ENCODE measurements around the gene DMKN.

The DMKN gene

GRCh38 chr19:35554076-35554475, 40.6 kb upstream of the DMKN start:
- no peak overlapping the region for H3K9ac ChIP-seq (ENCODE audit: insufficient read length, low read depth)
- no peak for TF ChIP-seq SUZ12 (IDR thresholded peaks at IDR 0.05; ENCODE audit: extremely low read depth, insufficient read depth, insufficient read length)
- TF ChIP-seq YY1 (IDR thresholded peaks at IDR 0.05; ENCODE audit: insufficient read depth, insufficient read length) = no peak
- no peak for TF ChIP-seq ZNF274 (IDR thresholded peaks at IDR 0.05; ENCODE audit: low read depth, low read length)
- peaks cover 22% of the 10 kb centered on the region for H3K36me3 ChIP-seq (ENCODE audit: insufficient read depth, insufficient read length, low read length)
- H3K4me3 ChIP-seq (ENCODE audit: insufficient read length, low read depth) = no peak overlapping the region
- no peak for DNase-seq (ENCODE audit: low read depth, low spot score)
- H3K4me1 ChIP-seq (ENCODE audit: insufficient read depth, insufficient read length) = peaks cover 15% of the 10 kb centered on the region
- H3K9me3 ChIP-seq (ENCODE audit: insufficient read depth, low read length) = no peaks in the 10 kb centered on the region
- H3K27me3 ChIP-seq (ENCODE audit: insufficient read depth, insufficient read length) = peaks cover 13% of the 10 kb centered on the region

- no peak for TF ChIP-seq ZNF274 (IDR thresholded peaks at IDR 0.05; ENCODE audit: low read depth, low read length)
- TF ChIP-seq YY1 (IDR thresholded peaks at IDR 0.05; ENCODE audit: insufficient read depth, insufficient read length) = no peak
- TF ChIP-seq SUZ12 (IDR thresholded peaks at IDR 0.05; ENCODE audit: extremely low read depth, insufficient read depth, insufficient read length) = no peak
- DNase-seq (ENCODE audit: low read depth, low spot score) = no peak
- Histone ChIP-seq H3K9ac (ENCODE audit: insufficient read length, low read depth) (no peak overlapping the region), H3K27me3 (ENCODE audit: insufficient read depth, insufficient read length) (peaks cover 7% of the 10 kb centered on the region), H3K4me1 (ENCODE audit: insufficient read depth, insufficient read length) (peaks cover 11% of the 10 kb centered on the region), H3K9me3 (ENCODE audit: insufficient read depth, low read length) (no peaks in the 10 kb centered on the region), H3K4me3 (ENCODE audit: insufficient read length, low read depth) (no peak overlapping the region), H3K36me3 (ENCODE audit: insufficient read depth, insufficient read length, low read length) (peaks cover 28% of the 10 kb centered on the region)
Measured at GRCh38 chr19:35553385-35554000, 40.0 kb upstream of the DMKN start.

GRCh38 chr19:35552534-35553384, 39.3 kb upstream of the DMKN start:
- Histone ChIP-seq H3K4me3 (ENCODE audit: insufficient read length, low read depth) (no peak overlapping the region), H3K36me3 (ENCODE audit: insufficient read depth, insufficient read length, low read length) (peaks cover 35% of the 10 kb centered on the region), H3K9ac (ENCODE audit: insufficient read length, low read depth) (no peak overlapping the region), H3K27me3 (ENCODE audit: insufficient read depth, insufficient read length) (peaks cover 6% of the 10 kb centered on the region), H3K9me3 (ENCODE audit: insufficient read depth, low read length) (no peaks in the 10 kb centered on the region), H3K4me1 (ENCODE audit: insufficient read depth, insufficient read length) (peaks cover 11% of the 10 kb centered on the region)
- DNase-seq (ENCODE audit: low read depth, low spot score) = no peak
- no peak for TF ChIP-seq ZNF274 (IDR thresholded peaks at IDR 0.05; ENCODE audit: low read depth, low read length)
- no peak for TF ChIP-seq SUZ12 (IDR thresholded peaks at IDR 0.05; ENCODE audit: extremely low read depth, insufficient read depth, insufficient read length)
- TF ChIP-seq YY1 (IDR thresholded peaks at IDR 0.05; ENCODE audit: insufficient read depth, insufficient read length) = no peak

GRCh38 chr19:35551091-35551810, 37.8 kb upstream of the DMKN start:
- no peak overlapping the region for H3K9ac ChIP-seq (ENCODE audit: insufficient read length, low read depth)
- peaks cover 3% of the 10 kb centered on the region for H3K27me3 ChIP-seq (ENCODE audit: insufficient read depth, insufficient read length)
- H3K36me3 ChIP-seq (ENCODE audit: insufficient read depth, insufficient read length, low read length) = peaks cover 50% of the 10 kb centered on the region
- TF ChIP-seq SUZ12 (IDR thresholded peaks at IDR 0.05; ENCODE audit: extremely low read depth, insufficient read depth, insufficient read length) = no peak
- no peak for TF ChIP-seq YY1 (IDR thresholded peaks at IDR 0.05; ENCODE audit: insufficient read depth, insufficient read length)
- no peak for TF ChIP-seq ZNF274 (IDR thresholded peaks at IDR 0.05; ENCODE audit: low read depth, low read length)
- no peak for DNase-seq (ENCODE audit: low read depth, low spot score)
- peaks cover 7% of the 10 kb centered on the region for H3K4me1 ChIP-seq (ENCODE audit: insufficient read depth, insufficient read length)
- no peaks in the 10 kb centered on the region for H3K9me3 ChIP-seq (ENCODE audit: insufficient read depth, low read length)
- H3K4me3 ChIP-seq (ENCODE audit: insufficient read length, low read depth) = no peak overlapping the region

GRCh38 chr19:35549879-35550523, 36.6 kb upstream of the DMKN start:
- H3K9me3 ChIP-seq (ENCODE audit: insufficient read depth, low read length) = no peaks in the 10 kb centered on the region
- H3K4me1 ChIP-seq (ENCODE audit: insufficient read depth, insufficient read length) = peaks cover 7% of the 10 kb centered on the region
- no peak overlapping the region for H3K4me3 ChIP-seq (ENCODE audit: insufficient read length, low read depth)
- H3K9ac ChIP-seq (ENCODE audit: insufficient read length, low read depth) = no peak overlapping the region
- no peaks in the 10 kb centered on the region for H3K27me3 ChIP-seq (ENCODE audit: insufficient read depth, insufficient read length)
- DNase-seq (ENCODE audit: low read depth, low spot score) = no peak
- no peak for TF ChIP-seq YY1 (IDR thresholded peaks at IDR 0.05; ENCODE audit: insufficient read depth, insufficient read length)
- no peak for TF ChIP-seq ZNF274 (IDR thresholded peaks at IDR 0.05; ENCODE audit: low read depth, low read length)
- no peak for TF ChIP-seq SUZ12 (IDR thresholded peaks at IDR 0.05; ENCODE audit: extremely low read depth, insufficient read depth, insufficient read length)
- peaks cover 50% of the 10 kb centered on the region for H3K36me3 ChIP-seq (ENCODE audit: insufficient read depth, insufficient read length, low read length)

GRCh38 chr19:35549174-35549788, 35.8 kb upstream of the DMKN start:
- H3K9me3 ChIP-seq (ENCODE audit: insufficient read depth, low read length) = no peaks in the 10 kb centered on the region
- peaks cover 51% of the 10 kb centered on the region for H3K36me3 ChIP-seq (ENCODE audit: insufficient read depth, insufficient read length, low read length)
- TF ChIP-seq SUZ12 (IDR thresholded peaks at IDR 0.05; ENCODE audit: extremely low read depth, insufficient read depth, insufficient read length) (no peak), YY1 (IDR thresholded peaks at IDR 0.05; ENCODE audit: insufficient read depth, insufficient read length) (no peak), ZNF274 (IDR thresholded peaks at IDR 0.05; ENCODE audit: low read depth, low read length) (no peak)
- H3K4me1 ChIP-seq (ENCODE audit: insufficient read depth, insufficient read length) = peaks cover 7% of the 10 kb centered on the region
- peak overlapping the region; percentile 42 for H3K9ac ChIP-seq (ENCODE audit: insufficient read length, low read depth)
- H3K4me3 ChIP-seq (ENCODE audit: insufficient read length, low read depth) = no peak overlapping the region
- H3K27me3 ChIP-seq (ENCODE audit: insufficient read depth, insufficient read length) = no peaks in the 10 kb centered on the region
- DNase-seq (ENCODE audit: low read depth, low spot score) = peak; percentile 35
